NOMO-1 treated with dmso at 0.1 percent for 144 hours (cell line): Measurements from ENCODE around the gene TNS4.

Experiments
- DNase-seq: peaks from one replicate; lab custom pipeline; 2025; ENCODE audit not compliant: unreplicated experiment; lab: John Stamatoyannopoulos, UW

The TNS4 gene

GRCh38 chr17:40536295-40537171 is 35.1 kb upstream of the TNS4 start:
- no peak for DNase-seq

GRCh38 chr17:40535924-40536294 is 34.5 kb upstream of the TNS4 start:
- no peak for DNase-seq

- no peak for DNase-seq
Observed at GRCh38 chr17:40535438-40535837, 34.0 kb upstream of the TNS4 start.

GRCh38 chr17:40534371-40535189 is 33.2 kb upstream of the TNS4 start:
- DNase-seq, result no peak

GRCh38 chr17:40533896-40534295 is 32.5 kb upstream of the TNS4 start:
- no peak for DNase-seq

GRCh38 chr17:40532520-40533253 is 31.3 kb upstream of the TNS4 start:
- no peak for DNase-seq

GRCh38 chr17:40531051-40531991 is 29.9 kb upstream of the TNS4 start:
- DNase-seq, result no peak

- DNase-seq, result no peak
Observed at GRCh38 chr17:40530531-40530994, 29.1 kb upstream of the TNS4 start.

GRCh38 chr17:40529991-40530390 is 28.6 kb upstream of the TNS4 start:
- DNase-seq, result no peak

- no peak for DNase-seq
Observed at GRCh38 chr17:40528692-40529417, 27.4 kb upstream of the TNS4 start.

- no peak for DNase-seq
Observed at GRCh38 chr17:40526668-40527067, 25.2 kb upstream of the TNS4 start.

GRCh38 chr17:40525294-40525693 is 23.9 kb upstream of the TNS4 start:
- DNase-seq, result no peak

GRCh38 chr17:40524243-40524965 is 23.0 kb upstream of the TNS4 start:
- no peak for DNase-seq

- DNase-seq, result no peak
Observed at GRCh38 chr17:40522961-40523310, 21.5 kb upstream of the TNS4 start.

- DNase-seq, result no peak
Observed at GRCh38 chr17:40522250-40522960, 21.0 kb upstream of the TNS4 start.

- DNase-seq, result no peak
Observed at GRCh38 chr17:40520991-40521453, 19.6 kb upstream of the TNS4 start.

- no peak for DNase-seq
Observed at GRCh38 chr17:40519089-40519775, 17.8 kb upstream of the TNS4 start.
